GM18951 (cell line): ENCODE measurements around the gene TNS1.

ENCODE experiments used
- POLR2A ChIP-seq: IDR thresholded peaks from 4 replicates; pipeline ENCODE4 v1.6.1; 2011; ENCODE audit warnings: mild to moderate bottlenecking; ENCODE audit not compliant: insufficient read length, insufficient read depth; ENCODE audit errors: extremely low read depth
- in situ Hi-C: fragments of 300-500 bp; cut with MboI; formaldehyde crosslinking; loops from one replicate; pipeline ENCODE4 v1.12.0; 2022; ENCODE audit warnings: low sequenced_read_pairs, mixed read lengths, inconsistent platforms; ENCODE audit not compliant: unreplicated experiment

Gene TNS1

DNA sequence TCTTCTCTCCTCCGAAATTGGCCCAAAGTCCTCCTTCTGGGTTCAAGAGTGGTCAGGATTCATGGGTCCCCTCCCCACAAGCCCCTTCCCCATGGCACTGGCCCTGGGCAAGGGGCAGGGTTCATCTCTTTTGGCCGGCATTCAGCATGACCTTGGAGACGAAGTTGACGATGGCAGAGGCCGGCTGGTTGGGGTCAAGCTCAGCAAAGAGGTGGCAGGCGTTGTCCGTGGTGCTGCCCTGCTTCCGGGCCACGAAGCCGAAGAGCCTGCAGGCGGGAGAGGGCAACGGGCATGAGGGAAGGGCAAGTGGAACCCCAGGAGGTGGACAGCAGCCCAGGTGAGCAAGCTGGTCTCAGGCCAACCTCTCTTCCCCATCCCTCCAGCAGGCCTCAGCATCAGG, 198.5 kb downstream of the TNS1 start:
- in situ Hi-C loops, result no loop called here
- no peak for TF ChIP-seq POLR2A

- in situ Hi-C loops, result no loop called here
- TF ChIP-seq POLR2A, result no peak
These were observed 199.2 kb downstream of the TNS1 start for GRCh38 chr2:217803653-217803960.

DNA sequence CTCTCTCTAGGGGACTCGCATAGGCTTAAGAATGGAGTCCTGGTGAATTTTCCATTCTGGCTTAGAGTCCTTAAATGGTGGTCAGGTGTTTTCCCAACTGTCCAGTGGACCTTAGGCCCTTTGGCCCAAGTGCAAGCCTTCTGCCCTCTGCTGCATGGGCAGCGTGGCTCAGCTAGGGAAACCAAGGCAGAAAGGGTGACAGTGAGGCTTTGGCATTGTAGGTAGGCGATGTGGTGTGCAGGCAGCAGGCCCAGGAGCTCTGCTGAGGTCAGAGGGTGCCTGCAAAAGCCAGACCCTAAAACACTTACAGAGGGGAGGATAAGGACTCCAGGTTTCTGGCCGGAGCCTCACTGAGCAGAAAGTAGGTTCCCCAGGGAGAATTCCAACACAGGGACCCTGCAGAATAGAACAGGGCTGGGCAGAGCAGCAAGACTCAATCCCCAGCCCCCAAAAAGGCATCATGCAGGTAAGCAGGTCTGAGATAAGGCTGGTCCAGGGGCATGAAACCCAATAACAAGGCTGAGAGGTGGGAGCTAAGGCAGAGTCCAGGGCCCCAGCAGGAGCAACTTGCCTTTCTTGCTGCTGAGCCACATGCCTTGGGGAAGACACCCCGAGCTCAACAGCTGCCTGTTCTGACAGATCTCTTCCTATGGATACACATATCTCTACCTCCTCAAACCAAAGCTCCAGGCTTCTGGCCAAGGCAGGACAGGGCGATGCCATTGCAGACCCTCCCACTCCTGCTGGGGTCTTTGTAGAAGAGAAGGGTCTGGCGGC, 199.7 kb downstream of the TNS1 start:
- in situ Hi-C loops, result no loop called here
- TF ChIP-seq POLR2A, result no peak

DNA sequence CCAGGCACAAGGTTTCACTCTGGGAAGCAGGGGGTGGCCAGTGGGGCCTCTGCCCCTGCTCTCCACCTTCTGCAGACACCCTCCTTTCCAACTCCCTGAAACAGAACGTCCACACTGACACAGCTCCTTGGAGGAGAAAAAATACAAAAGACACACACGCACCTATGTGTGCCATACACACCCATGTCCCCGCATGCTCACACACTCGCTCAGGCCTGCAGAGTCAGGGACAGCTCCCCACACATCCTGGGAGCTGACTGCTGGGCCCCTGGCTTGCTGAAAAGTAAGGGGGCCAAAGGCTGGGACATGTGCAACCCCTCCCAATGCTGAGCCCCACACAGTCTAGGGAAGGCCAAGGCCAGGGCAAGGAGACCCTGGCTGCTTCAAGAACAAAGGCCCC, 200.5 kb downstream of the TNS1 start:
- in situ Hi-C loops, result no loop called here
- TF ChIP-seq POLR2A, result no peak

DNA sequence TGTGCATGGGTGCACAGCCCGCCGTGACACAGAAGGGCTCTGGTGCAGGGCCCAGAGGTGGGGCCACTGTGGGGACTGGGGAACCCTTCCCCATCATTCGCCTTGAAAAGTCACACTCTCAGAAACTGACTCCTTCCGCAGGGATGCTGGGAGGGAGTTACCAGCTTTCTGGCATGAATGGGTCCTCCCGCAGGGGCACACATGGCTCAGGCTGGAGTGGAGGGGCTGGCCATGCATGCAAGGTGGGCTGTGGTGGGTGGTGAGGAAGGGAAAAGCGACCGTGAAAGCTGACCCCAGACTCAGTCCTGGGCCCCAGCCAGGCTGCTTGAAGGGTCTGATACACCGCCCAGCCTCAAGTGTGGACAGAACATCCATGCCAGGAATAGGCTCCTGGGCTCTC, 201.1 kb downstream of the TNS1 start:
- no peak for TF ChIP-seq POLR2A
- in situ Hi-C loops, result no loop called here

DNA sequence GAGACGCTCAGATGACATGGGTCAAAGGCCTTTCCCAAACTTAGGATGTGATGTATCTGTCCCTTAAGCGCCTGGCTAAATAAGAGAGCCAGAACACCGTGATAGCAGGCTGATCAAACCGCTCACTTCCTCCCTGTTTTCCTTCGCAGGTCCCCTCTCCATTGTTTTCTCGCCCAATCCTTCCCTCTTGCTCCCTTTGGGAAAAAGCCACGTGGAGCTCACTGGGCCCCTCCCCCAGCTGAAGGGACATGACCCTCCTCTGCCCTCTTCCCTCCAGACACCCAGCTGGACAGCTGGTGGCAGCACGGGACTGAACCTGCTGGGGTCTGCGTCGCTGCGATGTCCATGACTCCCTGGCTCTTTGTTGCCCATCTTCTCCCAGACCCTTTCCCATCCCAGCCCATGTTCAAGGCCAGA, 201.7 kb downstream of the TNS1 start:
- no peak for TF ChIP-seq POLR2A
- in situ Hi-C loops, result no loop called here

DNA sequence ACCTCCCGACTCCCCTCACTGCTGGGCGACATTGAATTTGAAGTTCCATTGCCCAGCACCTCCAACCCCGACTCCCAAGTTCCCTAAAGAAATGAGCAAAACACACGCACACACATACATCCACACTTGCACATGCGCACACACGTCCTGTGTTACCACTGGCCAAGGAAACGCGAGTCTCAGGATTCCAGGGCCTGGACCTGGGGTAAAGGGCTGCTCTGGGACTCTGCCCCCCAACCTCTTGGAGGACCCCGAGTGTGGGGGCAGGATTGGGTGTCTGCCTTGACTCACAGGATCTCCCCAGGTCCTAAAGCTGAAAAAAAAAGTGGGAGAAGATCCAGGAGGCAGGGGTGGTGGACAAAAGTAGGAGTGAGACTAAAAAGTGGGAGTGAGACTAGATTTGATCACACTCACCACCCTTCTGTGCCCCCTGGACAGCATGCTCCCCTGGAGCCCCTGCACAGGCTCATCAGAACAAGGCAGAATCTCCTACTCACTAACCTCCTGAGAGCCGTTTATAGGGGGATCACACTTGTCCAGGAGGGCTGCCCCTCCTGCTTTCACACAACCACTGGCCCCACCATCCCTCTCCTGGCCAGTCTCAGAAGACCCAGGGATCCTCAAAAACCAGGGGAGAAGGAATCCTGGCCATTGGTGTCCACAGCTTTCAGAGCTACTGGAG, 202.2 kb downstream of the TNS1 start:
- in situ Hi-C loops, result no loop called here
- no peak for TF ChIP-seq POLR2A

DNA sequence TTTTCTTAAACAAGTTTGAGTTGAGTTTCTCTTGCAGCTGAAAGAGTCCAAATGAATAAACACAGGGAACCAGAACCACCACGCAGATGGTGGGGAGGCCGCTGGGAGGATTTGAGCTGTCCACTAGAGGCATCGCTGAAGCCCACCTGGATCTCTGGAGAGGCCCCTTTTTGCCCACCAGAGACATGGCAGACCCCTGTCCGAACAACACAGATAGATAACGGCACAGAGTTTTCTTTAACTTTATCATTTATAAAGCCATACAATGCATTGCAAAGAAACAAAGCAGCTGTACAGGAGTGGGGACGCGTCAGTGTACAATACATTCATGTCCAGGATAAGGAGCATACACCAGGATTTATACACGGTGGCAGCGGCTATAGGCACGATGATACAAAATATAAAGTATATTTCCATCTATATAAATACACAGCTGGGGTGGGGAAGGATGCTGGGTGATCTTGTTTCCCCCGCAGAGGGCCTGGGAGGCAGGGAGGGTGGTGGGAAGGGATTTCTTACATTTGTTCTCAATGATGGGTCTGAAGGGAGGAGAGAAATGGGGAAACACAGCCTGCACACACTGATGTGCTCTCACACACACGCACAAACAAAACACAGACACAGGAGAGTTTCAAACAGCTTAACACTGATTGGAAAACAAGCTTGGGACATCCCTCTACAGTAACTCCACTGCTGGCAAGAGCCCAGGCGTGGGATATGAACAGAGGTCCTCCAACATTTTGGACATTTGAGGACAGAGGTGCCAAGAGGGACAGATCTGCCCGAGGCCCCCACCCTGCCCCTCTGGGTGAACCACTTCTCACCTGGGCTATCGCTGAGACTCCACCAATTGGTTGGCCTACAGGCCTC, 203.0 kb downstream of the TNS1 start:
- in situ Hi-C loops, result no loop called here
- no peak for TF ChIP-seq POLR2A

GRCh38 chr2:217798743-217799562, 203.8 kb downstream of the TNS1 start:
- TF ChIP-seq POLR2A, result no peak
- in situ Hi-C loops, result no loop called here

GRCh38 chr2:217798191-217798590, 204.6 kb downstream of the TNS1 start:
- no peak for TF ChIP-seq POLR2A
- in situ Hi-C loops, result no loop called here

DNA sequence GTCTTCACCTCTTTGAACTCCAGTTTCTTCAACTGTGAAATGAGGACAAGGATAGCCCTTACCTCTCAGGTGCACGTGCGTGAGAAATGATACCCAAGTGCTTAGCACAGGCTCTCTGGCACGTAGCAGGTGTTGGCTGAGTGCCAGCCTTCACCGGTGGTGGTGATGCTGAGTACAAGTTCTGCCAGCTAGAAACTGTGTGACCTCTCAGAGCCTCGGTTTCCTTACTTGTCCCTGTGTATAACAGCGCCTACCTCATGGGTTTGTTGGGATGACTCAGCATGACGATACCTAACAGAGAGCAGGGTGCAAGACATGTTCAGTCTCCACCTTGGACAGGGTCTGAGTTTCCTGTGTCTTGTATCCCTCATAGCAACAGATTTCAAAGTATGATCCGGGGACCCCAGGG, 205.1 kb downstream of the TNS1 start:
- no peak for TF ChIP-seq POLR2A
- in situ Hi-C loops, result no loop called here

DNA sequence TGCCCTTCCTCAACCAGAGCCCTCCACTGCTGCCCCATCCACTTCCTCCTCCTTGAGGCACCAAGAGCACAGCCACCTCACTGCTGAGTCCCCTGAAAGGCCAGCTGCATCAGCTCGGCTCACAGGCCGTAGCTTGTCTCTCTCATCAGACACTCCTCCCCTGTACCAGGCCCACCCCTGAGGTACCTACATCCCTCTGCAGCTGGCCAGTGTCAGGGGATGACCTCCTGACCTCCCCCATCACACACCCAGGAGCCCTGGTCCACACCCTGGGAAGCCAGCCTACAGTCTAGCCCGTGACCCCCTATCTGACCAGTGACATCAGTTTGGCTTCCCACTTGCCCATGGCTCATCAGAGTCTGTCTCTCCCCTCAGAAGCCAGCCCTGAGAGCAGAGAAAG, 205.6 kb downstream of the TNS1 start:
- in situ Hi-C loops, result no loop called here
- no peak for TF ChIP-seq POLR2A
